GM19099 (cell line): ENCODE data around the gene FTCD.

ENCODE experiments used
- POLR2A ChIP-seq: IDR thresholded peaks from 3 replicates; pipeline ENCODE4 v1.6.1; 2011; ENCODE audit warnings: low read depth; ENCODE audit not compliant: insufficient read length; ENCODE audit errors: extremely low read depth

Gene FTCD

DNA sequence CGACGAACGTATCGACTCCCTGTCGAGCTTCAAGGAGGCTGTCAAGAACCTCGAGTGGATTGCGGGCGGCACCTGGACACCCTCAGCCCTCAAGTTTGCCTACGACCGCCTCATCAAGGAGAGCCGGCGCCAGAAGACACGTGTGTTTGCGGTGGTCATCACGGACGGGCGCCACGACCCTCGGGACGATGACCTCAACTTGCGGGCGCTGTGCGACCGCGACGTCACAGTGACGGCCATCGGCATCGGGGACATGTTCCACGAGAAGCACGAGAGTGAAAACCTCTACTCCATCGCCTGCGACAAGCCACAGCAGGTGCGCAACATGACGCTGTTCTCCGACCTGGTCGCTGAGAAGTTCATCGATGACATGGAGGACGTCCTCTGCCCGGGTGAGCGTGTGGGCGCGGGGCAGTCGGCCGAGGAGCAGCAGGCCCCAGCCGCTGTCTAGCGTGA lies 29.5 kb downstream of the FTCD start:
- no peak for TF ChIP-seq POLR2A

- TF ChIP-seq POLR2A, result no peak
These were observed 30.2 kb downstream of the FTCD start for GRCh38 chr21:46124926-46125845.

- TF ChIP-seq POLR2A, result no peak
These were observed 31.1 kb downstream of the FTCD start for GRCh38 chr21:46124083-46124925.

DNA sequence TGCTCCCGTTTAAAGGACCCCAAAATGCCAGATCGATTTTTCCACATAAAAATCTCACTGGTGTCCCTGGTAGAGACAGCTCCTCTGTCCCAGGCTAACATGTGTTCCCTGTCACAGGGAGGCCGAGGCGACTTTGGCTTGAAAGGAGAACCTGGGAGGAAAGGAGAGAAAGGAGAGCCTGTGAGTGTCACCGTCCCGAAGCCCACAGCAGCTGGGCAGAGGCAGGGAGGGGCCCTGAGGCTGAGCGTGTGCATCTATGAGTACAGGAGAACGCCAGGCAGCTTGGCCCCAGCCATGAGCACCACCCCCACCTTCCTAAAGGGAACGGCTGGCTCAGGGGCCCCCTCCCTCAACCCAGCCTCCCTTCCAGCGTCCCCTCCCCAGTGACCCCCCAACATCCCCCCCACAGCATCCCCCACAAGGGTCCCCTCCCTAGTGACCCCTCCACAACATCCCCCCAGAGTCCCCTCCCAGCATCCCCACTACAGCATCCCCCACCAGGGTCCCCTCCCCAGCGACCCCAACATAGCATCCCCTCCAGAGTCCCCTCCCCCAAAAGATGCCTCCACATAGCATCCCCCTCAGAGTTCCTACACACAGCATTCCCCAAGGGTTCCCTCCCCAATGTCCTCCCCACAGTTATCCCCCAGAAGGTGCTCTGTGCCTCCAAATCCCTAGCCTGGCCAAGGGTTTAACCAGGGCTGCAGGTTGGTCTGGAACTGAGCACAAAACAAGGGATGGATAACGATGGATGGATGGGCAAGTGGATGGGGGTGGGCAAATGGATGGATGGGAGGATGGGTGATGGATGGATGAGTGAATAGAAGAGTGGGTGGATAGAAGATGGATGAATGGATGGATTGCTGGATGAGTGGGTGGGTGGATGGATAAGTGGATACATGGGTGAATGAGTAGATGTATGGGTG lies 32.4 kb downstream of the FTCD start:
- TF ChIP-seq POLR2A, result no peak

DNA sequence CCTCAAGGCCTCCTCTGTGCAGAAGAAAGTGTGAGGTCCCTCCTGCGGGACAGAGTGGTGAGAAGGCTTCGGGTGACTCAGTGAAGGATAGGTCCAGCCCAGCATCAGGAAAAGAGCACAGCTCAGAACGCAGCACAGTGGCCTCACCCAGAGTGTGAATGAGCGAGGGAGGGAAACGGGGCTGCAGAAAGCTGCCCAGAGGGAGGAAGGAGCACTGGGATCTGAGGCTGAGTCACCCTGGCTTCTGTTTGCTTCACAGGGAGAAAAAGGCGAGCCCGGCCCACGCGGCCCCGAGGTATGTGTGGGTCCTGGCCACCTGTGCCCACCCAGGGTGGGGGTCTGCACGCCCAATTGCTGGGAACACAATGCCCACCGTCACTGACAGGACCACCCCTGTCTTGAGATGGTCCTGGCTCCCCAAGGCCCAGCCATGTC lies 33.1 kb downstream of the FTCD start:
- no peak for TF ChIP-seq POLR2A

- TF ChIP-seq POLR2A, result no peak
These were observed 33.8 kb downstream of the FTCD start for GRCh38 chr21:46121286-46122221.

GRCh38 chr21:46120301-46121285 lies 34.8 kb downstream of the FTCD start:
- no peak for TF ChIP-seq POLR2A

GRCh38 chr21:46119637-46120271 lies 35.6 kb downstream of the FTCD start:
- TF ChIP-seq POLR2A, result no peak

GRCh38 chr21:46119144-46119636 lies 36.2 kb downstream of the FTCD start:
- no peak for TF ChIP-seq POLR2A

GRCh38 chr21:46118316-46119143 lies 36.8 kb downstream of the FTCD start:
- TF ChIP-seq POLR2A, result no peak
